Colonic mucosa (tissue), 4 donors: Measurements from ENCODE around the gene KBTBD13. TPM values are rescaled to one million over a fixed set of nuclear protein-coding genes. Genes with fewer than 3 reads are reported as not detected.

Experiments used
- DNase-seq: peaks from one replicate; pipeline ENCODE4 v3.0.0-alpha.2; 2020
- H3K27ac ChIP-seq: fragments of 200-600 bp; one replicate; pipeline ENCODE4 v1.8.0; 2021
- H3K27me3 ChIP-seq: fragments of 200-600 bp; one replicate; pipeline ENCODE4 v1.8.0; 2021
- H3K36me3 ChIP-seq: fragments of 200-600 bp; one replicate; pipeline ENCODE4 v1.8.0; 2021
- H3K4me1 ChIP-seq: fragments of 200-600 bp; one replicate; pipeline ENCODE4 v1.8.0; 2021; ENCODE audit warnings: mild to moderate bottlenecking
- H3K4me3 ChIP-seq: fragments of 200-600 bp; one replicate; pipeline ENCODE4 v1.8.0; 2021
- H3K9ac ChIP-seq, 2 donors: one replicate each; pipeline ENCODE4 v1.7.0; 2013; ENCODE audit warnings: control low read depth in 2 of 2, low read depth in 2 of 2, low read length in 2 of 2
- H3K9me3 ChIP-seq: fragments of 200-600 bp; one replicate; pipeline ENCODE4 v1.8.0; 2021
- CTCF ChIP-seq: fragments of 200-600 bp; IDR thresholded peaks from one replicate; pipeline ENCODE4 v1.8.0; 2022; ENCODE audit warnings: antibody characterized with exemption, mild to moderate bottlenecking
- intact Hi-C: fragments of 100-400 bp; cut with DNase I; formaldehyde crosslinking; loops from one replicate; pipeline ENCODE4 v1.14.1; 2022
- total RNA-seq, 2 donors: library from RNA; stranded (reverse); fragmentation: NEBNext Ultra II Directional in 1 of 2; extraction: Animal tissue kit (Norgen Biotek cat#: 25700) in 1 of 2; gene quantifications; one replicate each; pipeline ENCODE4 v1.2.1, GENCODE V29; 2021
- donor health status: healthy.
- donor health status: DM: no; HTN: no; CAD: no.
- donor health status: DM: no; HTN: no; CAD: no.

The KBTBD13 gene
- total RNA-seq, 2 donors from 2014 or later, result not detected

- H3K9me3 ChIP-seq, result no peaks in the 10 kb centered on the region
- H3K27me3 ChIP-seq, result no peaks in the 10 kb centered on the region
- TF ChIP-seq CTCF, result no peak
- no peaks in the 10 kb centered on the region for H3K4me1 ChIP-seq
- intact Hi-C loops, result no loop called here
- peaks cover 4% of the 10 kb centered on the region for H3K36me3 ChIP-seq
- DNase-seq, result no peak
- H3K9ac ChIP-seq, result no peak overlapping the region
- H3K4me3 ChIP-seq, result no peak overlapping the region
- no peak overlapping the region for H3K27ac ChIP-seq
Observed at GRCh38 chr15:65110676-65111292, 34.2 kb downstream of the KBTBD13 start.

DNA sequence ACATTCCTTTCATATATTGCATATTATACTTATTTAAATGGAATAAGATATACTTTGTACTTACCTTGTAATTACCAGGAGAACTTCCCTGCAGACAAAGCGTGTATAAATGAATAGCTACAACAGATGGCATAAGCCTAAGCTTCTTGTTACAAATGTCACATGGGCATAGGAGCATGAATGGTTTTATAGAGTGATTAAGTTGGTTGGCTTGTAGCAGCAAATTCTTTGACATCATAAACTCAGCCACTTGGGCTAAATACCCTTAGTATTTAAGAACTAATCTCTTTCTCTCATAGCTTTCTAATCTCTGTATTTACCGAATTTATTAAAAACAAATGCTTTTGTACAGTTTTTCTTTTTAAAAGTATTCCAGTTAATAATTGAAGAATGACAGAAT is 38.5 kb downstream of the KBTBD13 start, which contains the start of gene UBAP1L:
Gene UBAP1L (minus strand): TSS at position 115 of the 400 bp plus-strand sequence. CDS start 8,985 bp downstream, outside the sequence.
- Histone ChIP-seq H3K27me3 (no peaks in the 10 kb centered on the region), H3K4me3 (no peak within 1 kb of the TSS), H3K4me1 (no peaks in the 10 kb centered on the region), H3K36me3 (peaks cover 22% of the 10 kb centered on the region), H3K27ac (no peak within 1 kb of the TSS), H3K9me3 (no peaks in the 10 kb centered on the region), H3K9ac (no peak within 1 kb of the TSS)
- no peak for TF ChIP-seq CTCF
- no peak for DNase-seq
- intact Hi-C loops, result no loop called here

DNA sequence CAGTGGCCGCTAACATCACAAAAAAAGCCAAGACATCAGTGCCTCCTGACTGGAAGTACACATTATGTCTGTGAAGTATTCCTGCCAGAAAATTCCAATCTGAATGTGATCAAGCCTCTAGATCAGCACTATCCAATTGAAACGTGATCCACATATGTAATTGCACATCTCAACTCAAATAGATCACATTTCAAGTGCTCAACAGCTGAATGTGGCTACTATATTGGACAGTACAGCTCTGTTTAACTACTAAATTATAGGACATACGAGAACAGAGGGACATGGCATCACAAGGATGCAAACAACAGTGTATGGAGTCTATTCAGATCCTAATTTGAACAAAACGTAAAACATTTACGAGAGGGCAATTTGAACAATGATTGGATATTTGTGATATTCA is 39.0 kb downstream of the KBTBD13 start:
- intact Hi-C loops, result no loop called here
- H3K4me3 ChIP-seq, result no peak overlapping the region

More for the DNA sequence above, 39.0 kb downstream of the KBTBD13 start:
- DNase-seq, result no peak
- H3K9ac ChIP-seq, result no peak overlapping the region
- no peak overlapping the region for H3K27ac ChIP-seq
- no peaks in the 10 kb centered on the region for H3K9me3 ChIP-seq
- no peak for TF ChIP-seq CTCF
- no peaks in the 10 kb centered on the region for H3K27me3 ChIP-seq
- H3K4me1 ChIP-seq, result no peaks in the 10 kb centered on the region
- peaks cover 22% of the 10 kb centered on the region for H3K36me3 ChIP-seq

Other genes starting within 250 kb of the KBTBD13 start
- gene PLEKHO2, start 234.8 kb upstream of the KBTBD13 start, total RNA-seq, result 10 to 100 TPM in 1 of 2 donors, 1 to 10 TPM in 1; 4.4 to 13.6 TPM
- gene ANKDD1A, start 164.8 kb upstream of the KBTBD13 start, total RNA-seq, result 1 to 10 TPM in 1 of 2 donors, under 1 TPM in 1; 0.32 to 1.9 TPM
- gene SPG21, start 86.8 kb upstream of the KBTBD13 start, total RNA-seq, result 10 to 100 TPM; 76.3 to 85.8 TPM
- gene MTFMT, start 47.1 kb upstream of the KBTBD13 start, total RNA-seq, result 10 to 100 TPM; 22.1 to 25.9 TPM
- gene SLC51B, start 31.4 kb upstream of the KBTBD13 start, total RNA-seq, result 100 to 1,000 TPM in 1 of 2 donors, 10 to 100 TPM in 1; 73.1 to 102 TPM
- 1 to 10 TPM; 3.1 to 6.7 TPM for gene RASL12, start 8.8 kb upstream of the KBTBD13 start, total RNA-seq
- gene UBAP1L, start 38.5 kb downstream of the KBTBD13 start, total RNA-seq, result 1 to 10 TPM; 1.2 to 3.7 TPM
- gene PDCD7, start 57.1 kb downstream of the KBTBD13 start, total RNA-seq, result 10 to 100 TPM; 20.7 to 21.2 TPM
- gene CLPX, start 108.6 kb downstream of the KBTBD13 start, total RNA-seq, result 10 to 100 TPM; 41.8 to 62.0 TPM
- 1 to 10 TPM; 3.7 to 8.7 TPM for gene CILP, start 134.7 kb downstream of the KBTBD13 start, total RNA-seq
- 1 to 10 TPM; 9.5 to 9.9 TPM for gene PARP16, start 210.1 kb downstream of the KBTBD13 start, total RNA-seq
- gene RNU5A-1, start 219.3 kb downstream of the KBTBD13 start, total RNA-seq, result not detected
- gene RNU5B-1, start 227.9 kb downstream of the KBTBD13 start, total RNA-seq, result 10 to 100 TPM in 1 of 2 donors, not detected in 1; 26.1 TPM